HG03025 (cell line): ENCODE data around the gene XRCC1.

ENCODE experiments used
- ATAC-seq: cut with Tn5 transposase; IDR thresholded peaks from one replicate; pipeline ENCODE4 v1.9.1; 2021; ENCODE audit warnings: mild to moderate bottlenecking, moderate library complexity; ENCODE audit not compliant: unreplicated experiment, low FRiP score

XRCC1 gene

GRCh38 chr19:43578787-43579186 is 3.5 kb upstream of the XRCC1 start:
- ATAC-seq, result no peak

GRCh38 chr19:43575955-43576878 is 890 bp upstream of the XRCC1 start:
- ATAC-seq, result no peak

- ATAC-seq, result no peak
Measured at GRCh38 chr19:43574424-43575155, 737 bp downstream of the XRCC1 start.

GRCh38 chr19:43572171-43572588 is 3.1 kb downstream of the XRCC1 start:
- no peak for ATAC-seq

- ATAC-seq, result no peak
Measured at GRCh38 chr19:43570174-43570791, 5.0 kb downstream of the XRCC1 start.

- ATAC-seq, result no peak
Measured at GRCh38 chr19:43569657-43570056, 5.7 kb downstream of the XRCC1 start.

GRCh38 chr19:43564800-43565199 is 10.5 kb downstream of the XRCC1 start:
- ATAC-seq, result no peak

GRCh38 chr19:43563816-43564457 is 11.4 kb downstream of the XRCC1 start:
- ATAC-seq, result no peak

GRCh38 chr19:43562698-43563241 is 12.6 kb downstream of the XRCC1 start:
- no peak for ATAC-seq

- ATAC-seq, result no peak
Measured at GRCh38 chr19:43562226-43562697, 13.1 kb downstream of the XRCC1 start.

- ATAC-seq, result no peak
Measured at GRCh38 chr19:43561139-43561970, 14.0 kb downstream of the XRCC1 start.

GRCh38 chr19:43560687-43561086 is 14.6 kb downstream of the XRCC1 start:
- no peak for ATAC-seq

GRCh38 chr19:43555185-43555770 is 20.0 kb downstream of the XRCC1 start:
- ATAC-seq, result no peak

- ATAC-seq, result no peak
Measured at GRCh38 chr19:43554317-43554895, 20.9 kb downstream of the XRCC1 start.

- ATAC-seq, result no peak
Measured at GRCh38 chr19:43553656-43554055, 21.7 kb downstream of the XRCC1 start.

GRCh38 chr19:43552616-43553015 is 22.7 kb downstream of the XRCC1 start:
- ATAC-seq, result no peak

- no peak for ATAC-seq
Measured at GRCh38 chr19:43552198-43552450, 23.2 kb downstream of the XRCC1 start.

- no peak for ATAC-seq
Measured at GRCh38 chr19:43551399-43552197, 23.7 kb downstream of the XRCC1 start.
